Left ventricle myocardium superior (tissue), 1 donor: ENCODE data around the gene MLEC. TPM values are rescaled to one million over a fixed set of nuclear protein-coding genes. Genes with fewer than 3 reads are reported as not detected.

Experiments used
- ATAC-seq: fragments of 200-7000 bp; cut with Tn5 transposase; one replicate; pipeline ENCODE4 v1.9.1; 2020; ENCODE audit warnings: mild to moderate bottlenecking, moderate library complexity
- DNase-seq: peaks from one replicate; pipeline ENCODE4 v3.0.0-alpha.2; 2020
- intact Hi-C: fragments of 100-400 bp; cut with micrococcal nuclease; formaldehyde crosslinking; loops from one replicate; pipeline ENCODE4 v1.11.0; 2022
- long read RNA-seq: library from polyadenylated mRNA; unstranded; transcript quantifications from one replicate; pipeline ENCODE4 v2.0.0, GENCODE V29; 2021
- total RNA-seq: library from RNA; stranded (reverse); fragmentation: NEBNext Ultra II Directional; extraction: Animal tissue kit (Norgen Biotek cat#: 25700); gene quantifications from one replicate; pipeline ENCODE4 v1.2.1, GENCODE V29; 2021
- donor health status: DM: no; HTN: yes; CAD: no; lungs with severe emphysema.

Gene MLEC
- total RNA-seq: 130 TPM
- long read RNA-seq, full-length matches to known transcripts: 99 of 236 reads
- long read RNA-seq, partial matches to known transcripts: 4 of 236 reads
- long read RNA-seq, other reads (novel, unspliced or antisense): 133 of 236 reads

- ATAC-seq: peak; percentile 94
- peak; percentile 99 for DNase-seq
- intact Hi-C loops: no loop called here
Observed at GRCh38 chr12:120686690-120687577, at the start of gene MLEC. MLEC (plus strand) TSS chr12:120687149; CDS start chr12:120687297, 148 bp downstream.

- peak; percentile 44 for DNase-seq
- intact Hi-C loops: no loop called here
- peak; percentile 79 for ATAC-seq
Observed at GRCh38 chr12:120639771-120640721, 46.9 kb upstream of the MLEC start, which contains the start of gene CABP1. CABP1 (plus strand) TSS chr12:120640626; CDS start chr12:120640686, 60 bp downstream.

- ATAC-seq (peak; percentile 93), DNase-seq (peak; percentile 76)
- intact Hi-C loops: no loop called here
Observed at GRCh38 chr12:120640861-120641833, 45.8 kb upstream of the MLEC start.

- DNase-seq (no peak), ATAC-seq (no peak)
- intact Hi-C loops: no loop called here
Observed at GRCh38 chr12:120642121-120642520, 44.8 kb upstream of the MLEC start.

GRCh38 chr12:120642826-120643225 is 44.1 kb upstream of the MLEC start:
- intact Hi-C loops: no loop called here
- DNase-seq: no peak
- no peak for ATAC-seq

- intact Hi-C loops: no loop called here
- DNase-seq: no peak
- ATAC-seq: no peak
Observed at GRCh38 chr12:120643574-120643973, 43.4 kb upstream of the MLEC start.

GRCh38 chr12:120646044-120646443 is 40.9 kb upstream of the MLEC start:
- intact Hi-C loops: no loop called here
- ATAC-seq (no peak), DNase-seq (no peak)

- intact Hi-C loops: no loop called here
- ATAC-seq (no peak), DNase-seq (no peak)
Observed at GRCh38 chr12:120647375-120647755, 39.6 kb upstream of the MLEC start.

- peak; percentile 5 for ATAC-seq
- DNase-seq: peak; percentile 57
- intact Hi-C loops: loop anchor here (2.0 to 5.0 kb wide), 2 partner anchors 63 to 67 kb away; partner anchors contain the start of gene POP5
Observed at GRCh38 chr12:120649442-120650232, 37.3 kb upstream of the MLEC start.

- ATAC-seq (no peak), DNase-seq (no peak)
- intact Hi-C loops: loop anchor here (5.0 kb wide), 1 partner anchor 68 kb away; the partner anchor contains the start of gene POP5
Observed at GRCh38 chr12:120650233-120650690, 36.7 kb upstream of the MLEC start.

- intact Hi-C loops: loop anchor here (5.0 kb wide), 1 partner anchor 70 kb away; the partner anchor contains the start of gene POP5
- DNase-seq (no peak), ATAC-seq (no peak)
Observed at GRCh38 chr12:120651821-120652220, 35.1 kb upstream of the MLEC start.

- intact Hi-C loops: loop anchor here (5.0 kb wide), 1 partner anchor 71 kb away; the partner anchor contains the start of gene POP5
- ATAC-seq (no peak), DNase-seq (no peak)
Observed at GRCh38 chr12:120652656-120653435, 34.1 kb upstream of the MLEC start.

GRCh38 chr12:120653611-120654010 is 33.3 kb upstream of the MLEC start:
- ATAC-seq: no peak
- intact Hi-C loops: loop anchor here (5.0 kb wide), 1 partner anchor 71 kb away; the partner anchor contains the start of gene POP5
- DNase-seq: no peak

GRCh38 chr12:120654656-120655055 is 32.3 kb upstream of the MLEC start:
- DNase-seq: peak; percentile 86
- intact Hi-C loops: loop anchor here (5.0 kb wide), 1 partner anchor 72 kb away; the partner anchor contains the start of gene POP5
- ATAC-seq: peak; percentile 92

GRCh38 chr12:120656008-120656407 is 30.9 kb upstream of the MLEC start:
- no peak for ATAC-seq

More at GRCh38 chr12:120656008-120656407, 30.9 kb upstream of the MLEC start:
- no peak for DNase-seq
- intact Hi-C loops: no loop called here
